OCI-LY1 (cell line): ENCODE results near the gene SLC7A8.
"Not testable (repeated sequence)": the region's sequence is repeated elsewhere in the genome, so short reads cannot be mapped to it uniquely, and the experiment has no call there.

Experiments
- EZH2 ChIP-seq: fragments of 200-600 bp; sonication (generic), shearing (Covaris generic); IDR thresholded peaks from 2 replicates; pipeline ENCODE4 v1.8.0; 2017; ENCODE audit warnings: borderline replicate concordance, mixed run types, mild to moderate bottlenecking, antibody characterized with exemption, low read length, moderate library complexity, mixed read lengths
- TF ChIP-seq, protein P1 (sequence below): fragments of 200-600 bp; sonication (generic), shearing (Covaris generic); IDR thresholded peaks from 2 replicates; pipeline ENCODE4 v1.5.1; 2017; ENCODE audit warnings: mild to moderate bottlenecking, antibody characterized with exemption, low read length, moderate library complexity, mixed read lengths

DNA sequence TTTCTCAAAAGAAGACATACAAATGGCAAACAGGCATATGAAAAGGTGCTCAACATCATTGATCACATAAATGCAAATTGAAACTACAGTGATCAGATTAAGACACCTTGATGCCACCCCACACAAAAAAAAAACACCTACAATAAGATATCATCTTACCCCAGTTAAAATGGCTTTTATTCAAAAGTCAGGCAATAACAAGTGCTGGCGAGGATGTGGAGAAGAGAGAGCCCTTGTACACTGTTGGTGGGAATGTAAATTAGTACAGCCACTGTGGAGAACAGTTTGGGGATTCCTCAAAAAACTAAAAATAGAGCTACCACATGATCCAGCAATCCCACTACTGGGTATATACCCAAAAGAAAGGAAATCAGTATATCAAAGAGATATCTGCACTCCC is 41.5 kb upstream of the SLC7A8 start:
- TF ChIP-seq, protein P1, sequence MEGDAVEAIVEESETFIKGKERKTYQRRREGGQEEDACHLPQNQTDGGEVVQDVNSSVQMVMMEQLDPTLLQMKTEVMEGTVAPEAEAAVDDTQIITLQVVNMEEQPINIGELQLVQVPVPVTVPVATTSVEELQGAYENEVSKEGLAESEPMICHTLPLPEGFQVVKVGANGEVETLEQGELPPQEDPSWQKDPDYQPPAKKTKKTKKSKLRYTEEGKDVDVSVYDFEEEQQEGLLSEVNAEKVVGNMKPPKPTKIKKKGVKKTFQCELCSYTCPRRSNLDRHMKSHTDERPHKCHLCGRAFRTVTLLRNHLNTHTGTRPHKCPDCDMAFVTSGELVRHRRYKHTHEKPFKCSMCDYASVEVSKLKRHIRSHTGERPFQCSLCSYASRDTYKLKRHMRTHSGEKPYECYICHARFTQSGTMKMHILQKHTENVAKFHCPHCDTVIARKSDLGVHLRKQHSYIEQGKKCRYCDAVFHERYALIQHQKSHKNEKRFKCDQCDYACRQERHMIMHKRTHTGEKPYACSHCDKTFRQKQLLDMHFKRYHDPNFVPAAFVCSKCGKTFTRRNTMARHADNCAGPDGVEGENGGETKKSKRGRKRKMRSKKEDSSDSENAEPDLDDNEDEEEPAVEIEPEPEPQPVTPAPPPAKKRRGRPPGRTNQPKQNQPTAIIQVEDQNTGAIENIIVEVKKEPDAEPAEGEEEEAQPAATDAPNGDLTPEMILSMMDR = not testable (repeated sequence)
- not testable (repeated sequence) for TF ChIP-seq EZH2
